Mucosa of descending colon (tissue), 3 donors: Measurements from ENCODE around the gene ALG2. TPM values are rescaled to one million over a fixed set of nuclear protein-coding genes. Genes with fewer than 3 reads are reported as not detected.
A peak's percentile ranks its signal among the peaks of the same experiment; 100 is the strongest.

ENCODE experiments used
- ATAC-seq: fragments of 200-7000 bp; cut with Tn5 transposase; one replicate; pipeline ENCODE4 v1.9.1; 2020; ENCODE audit warnings: mild to moderate bottlenecking, moderate library complexity
- DNase-seq, 3 donors: peaks; one replicate each; pipeline ENCODE4 v3.0.0-alpha.2; 2020
- H3K36me3 ChIP-seq: fragments of 200-600 bp; one replicate; pipeline ENCODE4 v1.8.0; 2021; ENCODE audit warnings: low read depth, mild to moderate bottlenecking
- H3K4me1 ChIP-seq: fragments of 200-600 bp; one replicate; pipeline ENCODE4 v1.8.0; 2021; ENCODE audit warnings: low read depth, mild to moderate bottlenecking
- H3K4me3 ChIP-seq: fragments of 200-600 bp; one replicate; pipeline ENCODE4 v1.8.0; 2021; ENCODE audit warnings: mild to moderate bottlenecking
- H3K9me3 ChIP-seq: fragments of 200-600 bp; one replicate; pipeline ENCODE4 v1.8.0; 2021; ENCODE audit warnings: mild to moderate bottlenecking
- intact Hi-C, 2 donors: fragments of 100-400 bp; cut with DNase I in 1 of 2; cut with micrococcal nuclease in 1 of 2; formaldehyde crosslinking; loops; one replicate each; pipeline versions ENCODE4 v1.11.0 to v1.11.1; 2022; cut with DNase I, micrococcal nuclease
- total RNA-seq, 3 donors: library from RNA; stranded (reverse); fragmentation: NEBNext Ultra II Directional in 2 of 3; extraction: Animal tissue kit (Norgen Biotek cat#: 25700) in 2 of 3; gene quantifications; one replicate each; pipeline versions ENCODE4 v1.2.1 to v1.2.4, GENCODE V29; 2021 to 2023
- TF ChIP-seq, protein P1 (sequence below): fragments of 200-600 bp; IDR thresholded peaks from one replicate; pipeline ENCODE4 v1.8.0; 2022; ENCODE audit warnings: antibody characterized with exemption, mild to moderate bottlenecking
- donor health status: DM: no; HTN: no; CAD: no; lungs with moderate emphysema.
- donor health status: DM: no; HTN: no; CAD: no.
- donor health status: DM: no; HTN: yes; CAD: no.

Gene ALG2
- total RNA-seq, 3 donors from 2014 or later, result 27.0 to 30.5 (median 30.0) TPM

DNA sequence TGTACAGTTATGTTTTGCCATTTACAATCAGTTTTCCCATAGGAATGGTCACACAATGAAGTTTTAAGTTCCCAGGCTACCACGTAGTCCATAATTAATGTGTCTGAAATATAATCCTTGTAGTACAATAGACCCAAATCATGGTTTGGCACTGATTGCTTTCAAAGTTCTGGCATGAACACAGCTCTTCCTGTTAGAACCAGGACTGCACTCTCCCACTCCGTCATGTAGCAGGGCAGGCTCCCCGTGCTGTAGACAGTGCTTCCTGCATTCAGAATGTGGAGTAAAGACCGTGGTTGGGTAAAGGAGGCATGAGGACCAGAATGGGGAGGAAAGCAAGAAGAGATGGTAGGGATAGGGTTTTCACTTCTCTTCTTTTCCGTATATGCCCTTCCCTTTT is 4.3 kb upstream of the ALG2 start:
- ATAC-seq (no peak), DNase-seq (no peak)
- no peak overlapping the region for H3K4me3 ChIP-seq
- H3K36me3 ChIP-seq, result no peaks in the 10 kb centered on the region
- intact Hi-C loops, result no loop called here
- TF ChIP-seq, protein P1, sequence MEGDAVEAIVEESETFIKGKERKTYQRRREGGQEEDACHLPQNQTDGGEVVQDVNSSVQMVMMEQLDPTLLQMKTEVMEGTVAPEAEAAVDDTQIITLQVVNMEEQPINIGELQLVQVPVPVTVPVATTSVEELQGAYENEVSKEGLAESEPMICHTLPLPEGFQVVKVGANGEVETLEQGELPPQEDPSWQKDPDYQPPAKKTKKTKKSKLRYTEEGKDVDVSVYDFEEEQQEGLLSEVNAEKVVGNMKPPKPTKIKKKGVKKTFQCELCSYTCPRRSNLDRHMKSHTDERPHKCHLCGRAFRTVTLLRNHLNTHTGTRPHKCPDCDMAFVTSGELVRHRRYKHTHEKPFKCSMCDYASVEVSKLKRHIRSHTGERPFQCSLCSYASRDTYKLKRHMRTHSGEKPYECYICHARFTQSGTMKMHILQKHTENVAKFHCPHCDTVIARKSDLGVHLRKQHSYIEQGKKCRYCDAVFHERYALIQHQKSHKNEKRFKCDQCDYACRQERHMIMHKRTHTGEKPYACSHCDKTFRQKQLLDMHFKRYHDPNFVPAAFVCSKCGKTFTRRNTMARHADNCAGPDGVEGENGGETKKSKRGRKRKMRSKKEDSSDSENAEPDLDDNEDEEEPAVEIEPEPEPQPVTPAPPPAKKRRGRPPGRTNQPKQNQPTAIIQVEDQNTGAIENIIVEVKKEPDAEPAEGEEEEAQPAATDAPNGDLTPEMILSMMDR, result no peak
- H3K9me3 ChIP-seq, result no peaks in the 10 kb centered on the region
- peaks cover 16% of the 10 kb centered on the region for H3K4me1 ChIP-seq

DNA sequence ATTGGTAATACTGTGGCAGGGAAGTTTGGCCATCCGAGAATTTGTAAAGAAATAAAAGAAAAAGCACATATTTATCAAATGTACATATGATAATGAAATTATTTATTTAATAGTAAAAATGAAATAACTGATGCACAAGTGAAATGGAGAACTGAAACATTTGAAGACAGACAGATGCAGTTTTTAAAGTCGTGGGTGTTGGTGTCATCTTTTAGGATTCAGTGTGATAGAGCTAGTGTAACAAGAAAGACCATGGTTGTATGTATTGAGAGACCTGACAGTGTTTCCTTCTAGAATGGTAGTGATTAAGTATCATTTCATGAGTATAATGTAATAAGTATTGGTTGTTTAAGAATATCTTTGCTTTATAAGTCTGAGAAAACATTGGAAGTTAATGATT is 2.7 kb upstream of the ALG2 start:
- TF ChIP-seq, protein P1, result no peak
- no peaks in the 10 kb centered on the region for H3K36me3 ChIP-seq
- peaks cover 26% of the 10 kb centered on the region for H3K4me1 ChIP-seq
- no peak overlapping the region for H3K4me3 ChIP-seq
- no peaks in the 10 kb centered on the region for H3K9me3 ChIP-seq
- intact Hi-C loops, result no loop called here
- no peak for DNase-seq
- no peak for ATAC-seq

DNA sequence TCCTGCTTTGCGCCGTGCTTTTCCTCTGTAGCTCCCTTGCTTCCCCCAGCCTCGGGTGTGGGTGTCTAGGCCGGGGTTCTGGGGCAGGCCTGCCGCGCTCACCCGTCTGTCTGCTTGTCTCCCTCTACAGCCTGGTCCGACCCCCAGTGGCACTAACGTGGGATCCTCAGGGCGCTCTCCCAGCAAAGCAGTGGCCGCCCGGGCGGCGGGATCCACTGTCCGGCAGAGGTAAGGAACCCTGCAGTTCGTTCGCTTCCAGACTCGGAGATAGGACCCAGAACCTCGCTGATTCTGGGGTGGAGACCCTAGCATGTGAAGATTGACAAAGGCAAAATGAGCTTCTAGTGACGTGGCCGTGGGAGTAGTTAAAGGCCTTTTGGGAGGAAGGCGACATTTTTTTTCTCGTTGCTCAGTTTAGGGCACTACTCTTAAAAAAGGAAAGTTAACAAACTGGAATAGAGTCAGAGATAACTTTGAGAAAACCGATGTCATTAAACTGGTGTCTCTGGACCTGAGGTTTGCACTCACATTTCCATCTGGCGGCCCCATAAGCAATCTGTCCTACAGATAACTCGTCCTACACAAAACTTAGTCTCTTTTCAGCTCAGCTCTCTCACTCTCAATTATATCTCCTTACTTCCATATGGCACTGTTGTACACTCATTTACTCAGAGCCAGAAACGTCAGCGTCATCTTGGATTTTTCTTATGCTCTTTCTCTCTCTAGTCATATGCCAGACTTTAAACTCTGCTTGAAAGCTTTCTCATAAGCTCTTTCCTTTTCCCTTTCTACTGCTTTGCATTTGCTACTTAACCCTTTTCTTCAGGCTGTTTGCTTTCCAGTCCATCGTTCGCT is 901 bp upstream of the ALG2 start:
- DNase-seq, result no peak
- no peaks in the 10 kb centered on the region for H3K36me3 ChIP-seq
- H3K4me1 ChIP-seq, result peaks cover 26% of the 10 kb centered on the region
- ATAC-seq, result peak; percentile 22
- intact Hi-C loops, result no loop called here
- peak overlapping the region; percentile 98 for H3K4me3 ChIP-seq
- TF ChIP-seq, protein P1, result no peak
- no peaks in the 10 kb centered on the region for H3K9me3 ChIP-seq

DNA sequence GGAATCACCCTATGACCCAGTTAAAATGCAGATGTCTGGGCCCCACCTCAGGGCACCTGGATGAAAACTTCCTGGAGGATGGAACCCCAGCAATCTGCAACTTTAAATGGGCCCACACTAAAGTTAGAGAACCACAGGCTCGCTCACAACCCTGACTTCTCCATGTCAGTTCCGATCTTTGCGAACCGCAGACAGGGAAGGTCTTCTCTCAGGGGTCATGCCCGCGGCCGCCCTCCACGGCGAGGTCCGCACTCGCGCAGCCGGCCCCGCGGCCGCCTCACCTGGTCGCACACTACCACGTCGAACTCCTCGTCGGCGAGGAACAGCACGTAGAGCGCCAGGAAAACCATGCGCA is 499 bp downstream of the ALG2 start:
- Histone ChIP-seq H3K9me3 (no peaks in the 10 kb centered on the region), H3K36me3 (no peaks in the 10 kb centered on the region), H3K4me3 (peak overlapping the region; percentile 98), H3K4me1 (peaks cover 26% of the 10 kb centered on the region)
- ATAC-seq (peak; percentile 12), DNase-seq (peak in 1 of 3 donors; percentile 23)
- intact Hi-C loops, result no loop called here
- TF ChIP-seq, protein P1, result no peak

DNA sequence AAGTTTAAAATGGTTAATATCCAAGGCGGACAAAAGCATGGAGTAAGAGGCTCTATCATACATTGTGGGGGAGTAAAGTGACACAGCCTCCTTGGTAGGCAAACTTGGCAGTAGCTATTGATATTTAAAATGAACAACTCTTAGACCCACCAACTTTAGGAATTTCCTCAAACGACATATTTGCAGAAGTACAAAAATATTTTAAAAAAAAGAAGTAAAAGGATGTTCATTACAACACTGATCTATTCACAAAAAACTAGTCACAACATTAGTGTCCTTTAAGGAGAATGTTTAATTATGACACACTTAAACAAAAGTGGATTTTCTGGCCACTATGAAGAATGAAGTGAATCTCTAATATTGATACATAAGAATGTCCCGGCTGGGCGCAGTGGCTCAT is 1.7 kb downstream of the ALG2 start:
- intact Hi-C loops, result no loop called here
- Histone ChIP-seq H3K4me3 (no peak overlapping the region), H3K36me3 (no peaks in the 10 kb centered on the region), H3K9me3 (no peaks in the 10 kb centered on the region), H3K4me1 (peaks cover 26% of the 10 kb centered on the region)
- TF ChIP-seq, protein P1, result no peak
- no peak for DNase-seq
- no peak for ATAC-seq
